Transverse colon (tissue), 4 donors: Measurements from ENCODE around the gene DHRS7.

Source experiments
- EP300 ChIP-seq: sonication (generic); formaldehyde crosslinking; IDR thresholded peaks from one replicate; pipeline ENCODE4 v1.6.1; 2017; ENCODE audit warnings: antibody characterized with exemption, low read depth
- POLR2A ChIP-seq: fragments of 450-650 bp; IDR thresholded peaks from one replicate; pipeline ENCODE4 v1.6.1; 2016; ENCODE audit warnings: antibody characterized with exemption, mild to moderate bottlenecking, moderate library complexity
- POLR2AphosphoS5 ChIP-seq, 3 donors: sonication (generic); formaldehyde crosslinking; IDR thresholded peaks; one replicate each; pipeline ENCODE4 v1.6.1; 2016; ENCODE audit warnings: antibody characterized with exemption in 3 of 3
- TF ChIP-seq, protein P1 (sequence below), 5 experiments: fragments of 200-600 bp in 3 of 5; fragments of 450-650 bp in 2 of 5; sonication (generic) in 3 of 5; IDR thresholded peaks; 1 replicate in 2 of 5; 2 replicates in 3 of 5; pipeline ENCODE4 v1.5.1; 2016 to 2017; ENCODE audit warnings: antibody characterized with exemption in 5 of 5, inconsistent platforms in 3 of 5, mild to moderate bottlenecking in 2 of 5, moderate library complexity in 1 of 5

- TF ChIP-seq EP300 (no peak), POLR2AphosphoS5 (IDR thresholded peaks at IDR 0.05) (no peak), POLR2A (no peak)
- TF ChIP-seq, protein P1, sequence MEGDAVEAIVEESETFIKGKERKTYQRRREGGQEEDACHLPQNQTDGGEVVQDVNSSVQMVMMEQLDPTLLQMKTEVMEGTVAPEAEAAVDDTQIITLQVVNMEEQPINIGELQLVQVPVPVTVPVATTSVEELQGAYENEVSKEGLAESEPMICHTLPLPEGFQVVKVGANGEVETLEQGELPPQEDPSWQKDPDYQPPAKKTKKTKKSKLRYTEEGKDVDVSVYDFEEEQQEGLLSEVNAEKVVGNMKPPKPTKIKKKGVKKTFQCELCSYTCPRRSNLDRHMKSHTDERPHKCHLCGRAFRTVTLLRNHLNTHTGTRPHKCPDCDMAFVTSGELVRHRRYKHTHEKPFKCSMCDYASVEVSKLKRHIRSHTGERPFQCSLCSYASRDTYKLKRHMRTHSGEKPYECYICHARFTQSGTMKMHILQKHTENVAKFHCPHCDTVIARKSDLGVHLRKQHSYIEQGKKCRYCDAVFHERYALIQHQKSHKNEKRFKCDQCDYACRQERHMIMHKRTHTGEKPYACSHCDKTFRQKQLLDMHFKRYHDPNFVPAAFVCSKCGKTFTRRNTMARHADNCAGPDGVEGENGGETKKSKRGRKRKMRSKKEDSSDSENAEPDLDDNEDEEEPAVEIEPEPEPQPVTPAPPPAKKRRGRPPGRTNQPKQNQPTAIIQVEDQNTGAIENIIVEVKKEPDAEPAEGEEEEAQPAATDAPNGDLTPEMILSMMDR (IDR thresholded peaks at IDR 0.05): no peak
Observed at GRCh38 chr14:60183138-60183537, 17.9 kb upstream of the DHRS7 start.
